ENCODE measurements around the gene MUC4. TPM values are rescaled to one million over a fixed set of nuclear protein-coding genes. Genes with fewer than 3 reads are reported as not detected.

The MUC4 gene
- total and polyA plus RNA-seq, 8 donors: 0.73 to 355 (median 37.5) TPM; not detected in 1

GRCh38 chr3:195766671-195767070, 45.1 kb downstream of the MUC4 start:
- TF ChIP-seq CTCF (IDR thresholded peaks at IDR 0.05) (no peak), POLR2AphosphoS5 (IDR thresholded peaks at IDR 0.05) (no peak), EP300 (IDR thresholded peaks at IDR 0.05) (no peak), POLR2A (IDR thresholded peaks at IDR 0.05) (no peak)
- Histone ChIP-seq H3K4me3 (no peak overlapping the region), H3K4me1 (peaks cover 0 to 6% (median 0%) of the 10 kb centered on the region in 4 donors), H3K9me3 (no peaks in the 10 kb centered on the region), H3K27ac (no peak overlapping the region), H3K36me3 (no peaks in the 10 kb centered on the region), H3K27me3 (peaks cover 0 to 35% (median 25%) of the 10 kb centered on the region in 3 donors)
- intact Hi-C loops (cut with DNase I; ENCODE audit: low total_unique reads): no loop called here
- no peak for DNase-seq
- WGBS, 5 donors: 94 to 98% (median 95%) methylated on average over 14 of the region's 14 CpGs

- H3K27me3 ChIP-seq: peaks cover 0 to 40% (median 39%) of the 10 kb centered on the region in 3 donors
- 79 to 90% (median 84%) methylated on average over 19 to 28 of the region's 28 CpGs for WGBS, 5 donors
- intact Hi-C loops (cut with DNase I; ENCODE audit: low total_unique reads): no loop called here
- no peak for DNase-seq
- no peak for TF ChIP-seq POLR2A (IDR thresholded peaks at IDR 0.05)
- no peak for TF ChIP-seq CTCF (IDR thresholded peaks at IDR 0.05)
- no peak for TF ChIP-seq EP300 (IDR thresholded peaks at IDR 0.05)
- no peak for TF ChIP-seq POLR2AphosphoS5 (IDR thresholded peaks at IDR 0.05)
- no peaks in the 10 kb centered on the region for H3K36me3 ChIP-seq
- H3K4me3 ChIP-seq: no peak overlapping the region
- no peaks in the 10 kb centered on the region for H3K9me3 ChIP-seq
- peaks cover 0 to 9% (median 0%) of the 10 kb centered on the region in 4 donors for H3K4me1 ChIP-seq
- H3K27ac ChIP-seq: no peak overlapping the region
Measured at GRCh38 chr3:195764961-195765706, 46.6 kb downstream of the MUC4 start.

GRCh38 chr3:195763843-195764825, 47.6 kb downstream of the MUC4 start:
- TF ChIP-seq EP300 (IDR thresholded peaks at IDR 0.05) (no peak), POLR2A (IDR thresholded peaks at IDR 0.05) (no peak), POLR2AphosphoS5 (IDR thresholded peaks at IDR 0.05) (no peak), CTCF (IDR thresholded peaks at IDR 0.05) (no peak)
- 80 to 87% (median 82%) methylated on average over 25 to 26 of the region's 26 CpGs for WGBS, 5 donors
- DNase-seq: no peak
- Histone ChIP-seq H3K4me3 (no peak overlapping the region), H3K4me1 (peaks cover 0 to 9% (median 0%) of the 10 kb centered on the region in 4 donors), H3K27ac (no peak overlapping the region), H3K9me3 (no peaks in the 10 kb centered on the region), H3K27me3 (peaks cover 0 to 43% (median 43%) of the 10 kb centered on the region in 3 donors), H3K36me3 (no peaks in the 10 kb centered on the region)
- intact Hi-C loops (cut with DNase I; ENCODE audit: low total_unique reads): no loop called here

- Histone ChIP-seq H3K9me3 (no peaks in the 10 kb centered on the region), H3K27me3 (peaks cover 0 to 50% (median 43%) of the 10 kb centered on the region in 3 donors), H3K36me3 (no peaks in the 10 kb centered on the region), H3K4me3 (no peak overlapping the region), H3K27ac (no peak overlapping the region), H3K4me1 (peaks cover 0 to 9% (median 0%) of the 10 kb centered on the region in 4 donors)
- WGBS, 5 donors: 78 to 87% (median 79%) methylated on average over 24 to 28 of the region's 28 CpGs
- intact Hi-C loops (cut with DNase I; ENCODE audit: low total_unique reads): no loop called here
- no peak for TF ChIP-seq CTCF (IDR thresholded peaks at IDR 0.05)
- TF ChIP-seq EP300 (IDR thresholded peaks at IDR 0.05): no peak
- no peak for TF ChIP-seq POLR2AphosphoS5 (IDR thresholded peaks at IDR 0.05)
- TF ChIP-seq POLR2A (IDR thresholded peaks at IDR 0.05): no peak
- DNase-seq: no peak
Measured at GRCh38 chr3:195763076-195763830, 48.5 kb downstream of the MUC4 start.

Measured in stomach (tissue), 9 donors.